ENCODE results near the gene PTGIR.

GRCh38 chr19:46604781-46605355, 20.0 kb downstream of the PTGIR start:
- TF ChIP-seq CTCF (conservative IDR thresholded peaks at IDR 0.05 in 1 of 2, IDR thresholded peaks at IDR 0.05 in 1 of 2; ENCODE audit: low read depth in 1 of 2, low read length in 2 of 2) = peak in 1 of 2 donors; percentile 12
- TF ChIP-seq EZH2 (IDR thresholded peaks at IDR 0.05; ENCODE audit: low read length, missing control alignments) = no peak
